Epithelial cell of proximal tubule (primary cell): ENCODE results near the gene COMMD7. TPM values are rescaled to one million over a fixed set of nuclear protein-coding genes. Genes with fewer than 3 reads are reported as not detected.
"Not testable (repeated sequence)": the region's sequence is repeated elsewhere in the genome, so short reads cannot be mapped to it uniquely, and the experiment has no call there.

Source experiments
- DNase-seq: peaks from one replicate; pipeline ENCODE4 v3.0.0-alpha.2; 2011; ENCODE audit warnings: low read depth
- H3K4me3 ChIP-seq: 2 replicates; pipeline ENCODE4 v1.5.1; 2011; ENCODE audit warnings: low read depth, mild to moderate bottlenecking, low read length
- total RNA-seq: library from RNA; depleted of rRNA; stranded (reverse); fragments of >200 nt; gene quantifications from 2 replicates; pipeline ENCODE4 v1.2.3, GENCODE V29; 2015
- TF ChIP-seq, protein P1 (sequence below): conservative IDR thresholded peaks from 2 replicates; pipeline ENCODE4 v1.5.1; 2012; ENCODE audit warnings: low read depth, mild to moderate bottlenecking, low read length

COMMD7 gene
- total RNA-seq, 1 donor from 2014 or later: 40.1 TPM

DNA sequence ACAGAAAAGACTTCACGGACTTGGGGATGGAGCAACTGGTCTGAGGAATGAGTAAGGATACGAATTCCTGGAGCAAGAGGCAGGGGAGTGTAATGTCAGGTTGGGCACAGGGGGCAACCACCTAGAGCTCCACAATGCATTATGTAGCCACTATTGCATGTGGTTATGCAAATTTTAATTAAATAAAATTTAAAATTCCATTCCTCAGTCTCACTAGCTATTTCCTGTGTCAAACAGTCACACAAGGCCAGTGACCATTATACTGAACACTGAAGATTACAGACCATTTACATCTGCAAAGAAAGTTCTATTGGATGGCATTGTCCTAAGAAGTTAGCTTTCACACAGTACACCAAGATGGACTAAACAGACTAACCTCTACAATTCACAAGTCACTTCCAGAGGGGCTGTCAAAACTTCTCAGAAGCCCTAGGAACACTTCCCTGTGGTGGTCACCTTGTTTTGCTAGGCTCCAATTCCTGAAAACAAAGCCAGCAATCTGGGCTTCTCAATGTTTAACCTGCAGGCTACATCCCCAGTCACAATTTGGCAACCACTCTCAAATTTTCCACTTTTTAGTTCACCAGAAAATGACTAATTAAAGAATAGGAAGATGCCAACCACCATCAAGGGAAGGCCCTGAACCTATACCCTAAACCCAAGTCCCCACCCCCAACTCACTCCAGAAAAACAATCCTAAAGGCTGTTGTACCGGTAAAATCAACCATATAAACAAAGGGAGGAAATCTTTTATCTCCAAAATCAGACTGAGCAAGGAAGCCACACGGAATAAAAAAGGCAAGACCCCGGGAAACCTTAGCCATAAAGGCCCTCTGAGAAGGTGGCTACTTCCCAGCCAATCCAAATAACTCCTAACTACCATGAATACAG lies 35.3 kb downstream of the COMMD7 start:
- TF ChIP-seq, protein P1, sequence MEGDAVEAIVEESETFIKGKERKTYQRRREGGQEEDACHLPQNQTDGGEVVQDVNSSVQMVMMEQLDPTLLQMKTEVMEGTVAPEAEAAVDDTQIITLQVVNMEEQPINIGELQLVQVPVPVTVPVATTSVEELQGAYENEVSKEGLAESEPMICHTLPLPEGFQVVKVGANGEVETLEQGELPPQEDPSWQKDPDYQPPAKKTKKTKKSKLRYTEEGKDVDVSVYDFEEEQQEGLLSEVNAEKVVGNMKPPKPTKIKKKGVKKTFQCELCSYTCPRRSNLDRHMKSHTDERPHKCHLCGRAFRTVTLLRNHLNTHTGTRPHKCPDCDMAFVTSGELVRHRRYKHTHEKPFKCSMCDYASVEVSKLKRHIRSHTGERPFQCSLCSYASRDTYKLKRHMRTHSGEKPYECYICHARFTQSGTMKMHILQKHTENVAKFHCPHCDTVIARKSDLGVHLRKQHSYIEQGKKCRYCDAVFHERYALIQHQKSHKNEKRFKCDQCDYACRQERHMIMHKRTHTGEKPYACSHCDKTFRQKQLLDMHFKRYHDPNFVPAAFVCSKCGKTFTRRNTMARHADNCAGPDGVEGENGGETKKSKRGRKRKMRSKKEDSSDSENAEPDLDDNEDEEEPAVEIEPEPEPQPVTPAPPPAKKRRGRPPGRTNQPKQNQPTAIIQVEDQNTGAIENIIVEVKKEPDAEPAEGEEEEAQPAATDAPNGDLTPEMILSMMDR: no peak
- no peak overlapping the region for H3K4me3 ChIP-seq
- DNase-seq: no peak

DNA sequence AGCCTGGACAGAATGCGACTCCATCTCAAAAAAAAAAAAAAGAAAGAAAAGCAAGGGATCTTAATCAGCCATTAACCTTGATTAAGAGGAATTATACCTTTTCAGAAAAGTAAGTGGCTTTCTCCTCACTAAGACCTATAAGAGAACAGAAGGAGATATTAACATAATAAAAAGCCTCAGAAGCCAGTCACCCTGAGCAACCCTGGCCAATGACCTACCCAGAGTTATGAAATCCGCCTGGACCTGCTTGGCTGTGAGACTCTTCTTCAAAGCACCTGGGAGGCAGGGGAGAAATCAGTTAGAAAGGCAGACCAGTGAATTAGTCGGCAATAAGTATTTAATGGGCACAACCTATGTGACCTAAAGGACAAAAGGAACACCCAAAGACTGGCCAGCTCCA lies 36.8 kb downstream of the COMMD7 start:
- TF ChIP-seq, protein P1: no peak
- no peak for DNase-seq
- H3K4me3 ChIP-seq: no peak overlapping the region

DNA sequence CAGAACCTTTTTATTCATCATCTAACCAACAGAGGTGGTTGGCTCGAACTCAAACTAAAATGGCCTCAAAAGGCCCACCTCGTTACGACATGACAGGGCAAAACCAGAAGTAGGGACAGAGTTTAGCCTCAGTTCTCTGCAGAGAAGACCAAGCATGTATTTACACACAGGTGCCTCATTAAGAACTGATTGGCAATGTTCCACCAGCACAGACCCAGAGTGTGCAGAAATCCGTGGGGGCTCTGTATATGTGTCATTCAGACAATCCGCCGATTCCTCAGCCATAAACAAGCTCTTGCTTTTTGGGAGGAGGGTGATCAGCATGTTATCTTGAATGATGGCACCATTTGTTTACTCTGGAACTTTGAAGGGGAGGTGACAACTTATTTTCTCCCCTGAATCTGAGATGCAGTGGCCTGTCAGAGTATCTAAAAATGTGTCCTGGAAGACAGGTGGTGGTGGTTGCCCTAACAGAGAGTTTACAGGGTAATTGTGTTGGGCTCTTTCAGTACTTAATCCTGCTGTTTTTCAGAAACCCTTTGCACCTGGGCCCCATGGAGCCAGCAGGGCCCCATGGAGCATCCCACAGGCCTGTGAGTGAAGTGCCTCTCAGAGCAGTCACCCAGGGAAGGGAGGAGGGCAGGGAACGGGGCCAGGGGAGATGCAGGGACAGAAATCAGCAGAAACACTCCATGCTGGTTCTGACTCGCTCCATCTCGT lies 40.4 kb downstream of the COMMD7 start:
- TF ChIP-seq, protein P1: no peak
- no peak for DNase-seq
- no peak overlapping the region for H3K4me3 ChIP-seq

DNA sequence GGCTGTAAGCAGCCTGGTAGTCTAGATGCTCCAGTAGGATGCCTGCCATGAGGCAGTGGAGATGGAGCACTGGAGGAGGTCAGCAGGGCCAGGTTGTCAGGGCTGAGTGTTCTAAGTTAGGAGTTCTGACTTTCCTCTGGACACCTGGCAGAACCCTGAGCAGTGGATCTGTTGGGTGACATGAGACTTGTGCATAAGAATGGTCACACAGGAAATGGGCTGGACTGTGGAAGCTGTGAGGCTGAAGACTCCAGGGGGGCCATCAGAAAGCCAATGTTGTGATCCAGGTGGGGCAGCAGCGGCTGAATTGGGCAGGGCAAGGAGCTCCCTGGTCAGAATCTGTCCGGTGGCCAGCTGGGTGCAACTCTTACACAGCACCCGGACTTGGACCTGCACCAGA lies 45.7 kb downstream of the COMMD7 start:
- TF ChIP-seq, protein P1: no peak
- DNase-seq: no peak

DNA sequence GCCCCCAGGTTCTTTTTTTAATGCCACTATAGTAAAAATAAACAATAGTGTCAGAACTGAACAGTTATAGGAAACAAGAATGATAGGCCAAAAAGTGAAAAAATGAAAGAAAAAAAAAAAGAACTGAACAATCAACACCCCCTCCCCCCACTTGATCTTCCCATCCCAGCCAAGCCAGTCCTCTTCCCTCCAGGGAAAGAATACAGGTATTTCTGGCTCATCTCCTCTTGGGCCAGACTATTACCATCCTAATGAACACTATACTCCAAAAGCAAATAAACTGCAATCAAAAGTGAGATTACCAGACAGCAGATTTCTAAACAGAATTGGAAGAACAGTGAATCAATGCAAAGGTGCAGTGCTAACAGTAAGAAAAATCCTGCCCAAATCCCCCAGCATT lies 48.2 kb downstream of the COMMD7 start:
- no peak for DNase-seq
- no peak overlapping the region for H3K4me3 ChIP-seq
- TF ChIP-seq, protein P1: no peak

More for the DNA sequence above, 45.7 kb downstream of the COMMD7 start:
- no peak overlapping the region for H3K4me3 ChIP-seq

DNA sequence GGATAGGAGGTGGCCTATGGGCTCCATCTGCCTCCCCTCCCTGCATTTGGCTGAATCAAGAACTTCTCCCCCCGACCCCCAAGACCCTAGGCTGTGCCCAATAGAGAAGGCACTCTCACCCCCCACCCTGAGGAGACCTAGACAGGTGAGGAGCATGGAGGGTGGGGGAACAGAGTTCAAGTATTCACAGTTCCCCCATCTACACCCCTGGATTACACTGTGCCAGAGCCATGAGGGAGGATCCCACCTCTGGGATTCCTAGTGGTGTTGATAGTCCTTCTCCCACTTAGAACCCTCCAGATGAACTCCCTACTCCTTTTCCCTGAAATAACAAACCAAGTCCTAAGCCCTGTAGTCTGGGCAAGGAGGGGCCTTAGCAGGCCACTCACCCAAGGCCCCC lies 54.3 kb downstream of the COMMD7 start:
- H3K4me3 ChIP-seq, DNase-seq: not testable (repeated sequence)

DNA sequence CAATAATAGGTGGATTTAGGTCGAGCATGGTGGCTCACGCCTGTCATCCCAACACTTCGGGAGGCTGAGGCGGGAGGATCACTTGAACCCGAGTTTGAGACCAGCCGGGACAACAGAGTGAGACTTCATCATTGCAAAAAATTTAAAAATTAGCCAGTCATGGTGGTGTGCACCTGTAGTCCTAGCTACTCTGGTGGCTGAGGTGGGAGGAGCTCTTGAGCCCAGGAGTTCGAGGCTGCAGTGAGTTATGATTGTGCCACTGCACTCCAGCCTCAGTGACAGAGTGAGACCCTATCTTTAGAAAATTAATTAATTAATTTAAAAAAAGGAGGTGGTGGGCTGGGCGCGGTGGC lies 56.1 kb downstream of the COMMD7 start:
- DNase-seq: no peak
- TF ChIP-seq, protein P1: no peak
- H3K4me3 ChIP-seq: no peak overlapping the region
